HG03432 (cell line): ENCODE data around the gene GPRC5B.

Experiments
- ATAC-seq: cut with Tn5 transposase; IDR thresholded peaks from one replicate; pipeline ENCODE4 v1.9.1; 2021; ENCODE audit warnings: mild to moderate bottlenecking, moderate library complexity; ENCODE audit not compliant: unreplicated experiment

GPRC5B gene

DNA sequence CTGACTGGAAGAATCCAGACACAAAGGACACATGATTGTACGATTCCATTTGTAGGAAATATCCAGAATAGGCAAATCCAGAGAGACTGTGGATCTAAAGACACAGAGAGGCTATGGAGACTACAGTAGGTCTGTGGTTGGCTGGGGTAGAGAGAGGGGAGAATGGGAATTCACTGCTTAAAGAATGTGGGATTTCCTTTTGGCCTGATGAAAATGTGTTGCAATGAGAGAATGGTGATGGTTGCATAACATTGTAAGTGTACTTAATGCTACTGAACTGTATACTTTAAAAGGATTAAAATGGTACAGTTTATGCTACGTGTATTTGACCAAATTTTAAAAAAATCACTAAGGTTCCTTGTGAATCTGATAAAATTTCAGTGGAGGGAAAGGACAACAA, 62.1 kb downstream of the GPRC5B start:
- no peak for ATAC-seq

DNA sequence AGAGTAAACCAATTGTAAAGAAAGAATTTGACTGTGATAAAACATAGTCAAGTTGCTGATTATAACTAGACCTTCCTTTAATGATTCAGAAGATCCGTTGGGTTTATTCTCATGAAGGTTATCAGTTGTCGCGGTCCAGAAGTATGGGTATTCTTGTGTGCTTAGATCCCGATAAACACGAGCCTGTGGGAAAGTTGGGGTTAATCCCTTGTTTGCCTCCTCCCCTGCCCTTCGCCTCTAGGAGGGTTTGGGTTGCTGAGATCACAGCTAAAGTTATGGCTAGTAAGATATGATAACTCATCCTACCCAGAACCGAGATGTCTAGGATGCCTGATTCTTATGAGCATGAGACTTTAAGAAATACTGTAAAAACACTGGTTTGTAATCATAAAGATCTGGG, 66.8 kb downstream of the GPRC5B start:
- no peak for ATAC-seq

DNA sequence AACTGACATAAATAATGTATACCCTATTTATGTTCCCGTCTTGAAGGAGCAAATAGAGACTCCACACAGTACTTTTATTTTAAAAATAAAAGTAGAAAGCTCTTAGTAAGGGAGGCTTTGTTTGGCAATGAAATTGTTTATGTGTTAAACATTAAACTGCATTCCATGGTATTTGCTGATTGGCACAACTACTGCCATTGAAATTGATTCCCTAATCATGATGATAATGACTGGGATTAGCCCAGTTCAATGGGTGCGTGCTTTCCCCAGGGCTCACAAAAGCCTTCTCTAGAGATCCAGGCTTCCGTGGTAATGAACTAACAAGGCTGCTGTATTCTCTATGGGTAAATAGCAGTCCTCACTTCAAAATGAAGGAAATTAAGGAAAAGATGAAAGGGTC, 67.5 kb downstream of the GPRC5B start:
- ATAC-seq = no peak

DNA sequence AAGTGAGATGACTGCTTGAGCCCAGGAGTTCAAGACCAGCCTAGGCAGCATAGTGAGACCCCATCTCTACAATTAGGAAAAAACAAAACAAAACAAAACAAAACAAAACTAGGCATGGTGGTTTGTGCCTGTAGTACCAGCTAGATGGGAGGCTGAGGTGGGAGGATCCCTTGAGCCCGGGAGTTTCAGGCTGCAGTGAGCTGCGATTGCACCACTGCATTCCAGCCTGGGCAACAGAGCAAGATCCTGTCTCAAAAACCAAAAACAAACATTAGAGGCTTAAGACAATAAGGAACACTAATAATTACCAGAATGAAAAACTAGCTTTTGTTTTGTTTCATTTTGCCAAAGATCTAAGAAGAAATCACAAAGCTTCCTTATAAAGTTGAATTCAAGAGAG, 69.2 kb downstream of the GPRC5B start:
- ATAC-seq = no peak

DNA sequence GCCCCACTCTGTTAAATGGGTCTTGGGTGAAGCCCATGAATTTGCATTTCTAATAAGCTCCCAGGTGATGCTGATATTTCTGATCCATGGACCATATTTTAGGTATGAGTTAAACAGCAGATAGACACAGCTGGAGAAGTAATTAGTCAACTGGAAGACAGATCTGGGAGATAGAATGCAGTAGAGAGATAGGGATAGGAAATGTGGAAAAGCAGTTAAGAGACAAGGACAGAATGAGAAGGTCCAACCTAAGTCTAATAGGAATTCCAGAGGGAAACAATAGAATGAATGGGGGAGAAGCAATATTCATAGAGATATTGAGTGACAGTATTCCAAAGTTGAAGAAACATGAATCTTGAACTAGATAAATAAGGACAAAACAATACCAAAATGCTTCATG, 71.7 kb downstream of the GPRC5B start:
- no peak for ATAC-seq

DNA sequence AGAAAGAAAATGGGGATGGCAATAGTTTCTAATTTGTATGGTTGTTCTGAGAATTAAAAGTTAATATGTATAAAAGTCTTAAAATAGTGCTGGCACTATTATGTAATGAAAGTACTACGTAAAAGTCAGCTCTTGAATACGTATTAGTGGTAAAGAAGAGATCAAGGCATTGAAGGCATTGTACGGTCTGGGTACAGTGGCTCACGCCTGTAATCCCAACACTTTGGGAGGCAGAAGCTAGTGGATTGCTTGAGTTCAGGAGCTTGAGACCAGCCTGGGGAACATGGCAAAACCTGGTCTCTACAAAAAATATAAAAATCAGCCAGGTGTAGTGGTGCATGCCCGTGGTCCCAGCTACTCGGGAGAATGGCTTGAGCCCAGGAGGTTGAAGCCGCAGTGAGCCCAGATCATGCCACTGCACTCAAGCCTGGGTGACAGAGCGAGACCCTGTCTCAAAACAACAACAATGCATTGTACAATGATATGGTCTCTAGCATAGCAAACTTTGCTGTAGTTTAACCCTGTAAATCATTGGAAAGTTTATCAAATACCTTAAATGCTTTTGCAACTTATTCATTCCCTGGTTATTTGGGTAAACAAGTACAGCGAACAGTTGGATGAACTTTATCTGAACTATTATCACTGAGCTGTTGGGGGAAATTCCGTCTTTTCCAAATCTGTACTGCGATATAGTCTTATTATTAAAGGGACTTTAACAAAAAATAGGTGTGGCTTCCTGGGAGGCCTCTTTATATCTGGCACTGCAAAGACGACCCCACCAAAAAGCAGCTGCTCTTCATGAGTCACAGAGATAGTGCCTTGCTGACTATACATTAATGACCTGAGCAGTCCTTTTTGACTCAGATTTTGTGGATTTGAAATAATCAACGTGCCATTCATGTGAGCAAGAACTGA, 73.6 kb downstream of the GPRC5B start:
- no peak for ATAC-seq

DNA sequence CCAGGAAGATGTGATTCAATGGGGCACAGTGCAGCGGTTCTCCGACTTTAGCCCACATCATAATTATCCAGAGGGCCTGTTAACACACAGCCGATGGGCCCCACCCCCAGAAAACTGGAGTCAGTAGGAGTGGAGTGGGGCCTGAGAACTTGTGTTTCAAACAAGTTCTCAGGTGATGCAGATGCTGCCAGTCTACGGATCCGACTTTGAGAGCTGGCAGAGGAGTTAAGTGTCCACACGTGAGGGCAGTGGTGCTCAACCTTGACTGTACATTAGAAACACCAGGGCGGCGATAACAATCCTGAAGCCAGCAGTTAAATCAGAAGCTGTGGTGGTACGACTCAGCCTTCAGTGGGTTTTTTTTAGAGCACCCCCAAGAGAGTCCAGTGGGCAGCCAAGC, 75.0 kb downstream of the GPRC5B start:
- ATAC-seq = no peak

DNA sequence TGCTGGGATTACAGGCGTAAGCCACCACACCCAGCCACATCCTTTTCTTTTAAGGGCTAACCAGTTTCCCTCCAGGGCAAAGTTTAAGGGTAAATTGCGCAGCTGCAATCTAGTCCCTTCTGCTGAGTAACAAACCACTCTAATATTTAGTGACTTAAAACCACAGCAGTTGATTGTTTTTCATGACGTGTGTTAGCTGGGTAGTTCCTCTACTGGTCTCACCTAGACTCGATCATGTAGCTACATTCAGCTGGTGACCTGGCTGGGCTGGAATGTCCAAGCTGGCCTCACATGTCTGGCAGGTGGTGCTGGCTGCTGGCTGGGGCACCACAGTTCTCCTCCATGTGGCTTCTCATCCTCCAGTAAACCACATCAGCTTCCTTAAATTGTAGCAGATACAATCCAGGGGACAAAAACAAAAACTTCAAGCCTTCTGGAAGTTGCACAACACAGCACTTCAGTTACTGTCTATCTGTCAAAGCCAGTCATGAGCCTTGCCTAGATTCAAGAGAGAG, 75.5 kb downstream of the GPRC5B start:
- ATAC-seq = no peak

DNA sequence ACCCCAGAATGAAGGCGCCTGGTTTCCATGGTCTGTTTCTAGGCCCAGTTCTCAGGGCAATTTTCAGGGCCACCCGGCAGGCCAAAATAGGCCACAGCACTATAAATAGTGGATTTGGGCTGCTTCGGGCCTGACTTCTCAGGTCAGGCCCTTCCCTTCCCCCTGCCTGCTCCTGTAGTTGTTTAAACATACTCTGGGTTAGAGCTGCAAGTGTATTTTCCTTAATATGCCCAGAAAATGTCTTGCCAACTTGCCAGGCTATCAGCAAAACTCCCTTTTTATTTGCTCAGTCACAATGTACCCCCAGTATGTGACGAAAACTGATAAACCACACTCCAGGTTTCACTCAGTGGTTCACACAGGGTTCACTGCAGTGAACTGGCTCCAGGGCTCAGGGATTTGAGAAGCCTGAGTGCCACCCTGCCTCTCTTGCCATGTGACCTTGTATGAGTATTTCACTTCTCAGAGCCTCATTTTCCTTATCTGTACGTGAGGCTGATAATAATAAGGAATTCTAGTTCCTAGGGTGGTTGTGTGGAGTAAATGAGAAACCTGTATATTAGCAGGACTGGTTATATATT, 76.5 kb downstream of the GPRC5B start:
- ATAC-seq = peak; percentile 95
